HepG2 (cell line): ENCODE data around the gene ODC1. TPM values are rescaled to one million over a fixed set of nuclear protein-coding genes. Genes with fewer than 3 reads are reported as not detected.

Experiments
- ATAC-seq: fragments of 200-7000 bp; cut with Tn5 transposase; 3 replicates; pipeline ENCODE4 v1.9.1; 2020; ENCODE audit warnings: mild to moderate bottlenecking, moderate library complexity
- BruUV-seq: library from RNA; stranded (reverse); fragments of 400-500 nt; replicated peaks from 2 replicates; lab custom pipeline; 2021; lab: Mats Ljungman, UMichigan
- CTCF ChIA-PET: fragments of 300-600 bp; formaldehyde crosslinking; extraction: SDS; loops from one replicate; lab custom pipeline; 2021; ENCODE audit warnings: low total read pairs, inconsistent platforms, low intra/inter-chr PET ratio; lab: Yijun Ruan, JAX
- POLR2A ChIA-PET: fragments of 350-600 bp; sonication (Branson Sonifier 250); formaldehyde crosslinking; loops from one replicate; lab custom pipeline; 2020; ENCODE audit warnings: antibody characterized with exemption, inconsistent platforms; lab: Yijun Ruan, JAX
- DNase-seq: peaks from one replicate; pipeline ENCODE4 v3.0.0-alpha.2; 2015; ENCODE audit warnings: low spot score
- FAIRE-seq: peaks from 3 replicates; lab custom pipeline; 2011; peaks lifted over from hg19 to GRCh38; lab: Jason Lieb, UNC
- H2AFZ ChIP-seq: one replicate; pipeline ENCODE4 v1.6.1; 2011; ENCODE audit warnings: low read length, inconsistent platforms
- H3K27ac ChIP-seq: fragments of 300-600 bp; 3 replicates; pipeline ENCODE4 v1.8.0; 2011; ENCODE audit warnings: mixed run types, mild to moderate bottlenecking, mixed read lengths, low read length, inconsistent platforms; ENCODE audit not compliant: insufficient read depth; ENCODE audit errors: extremely low read length
- H3K27me3 ChIP-seq, 2 experiments: fragments of 200-600 bp in 1 of 2; 2 replicates in 1 of 2; 3 replicates in 1 of 2; pipeline versions ENCODE4 v1.6.0 to v1.8.0; 2011; ENCODE audit warnings: low read length in 2 of 2, mild to moderate bottlenecking in 2 of 2, moderate library complexity in 2 of 2, inconsistent platforms in 1 of 2; ENCODE audit not compliant: insufficient read depth in 2 of 2, control insufficient read depth in 1 of 2
- H3K36me3 ChIP-seq, 2 experiments: fragments of 200-600 bp in 1 of 2; replicated peaks in 1 of 2; 2 replicates in 1 of 2; 3 replicates in 1 of 2; pipeline versions ENCODE4 v1.5.1 to v1.8.0; 2011; ENCODE audit warnings: low read length in 2 of 2, inconsistent platforms in 1 of 2; ENCODE audit not compliant: insufficient read depth in 2 of 2, control insufficient read depth in 1 of 2
- H3K4me1 ChIP-seq: 2 replicates; pipeline ENCODE4 v1.5.1; 2012; ENCODE audit warnings: low read length, inconsistent platforms; ENCODE audit not compliant: insufficient read depth
- H3K4me2 ChIP-seq: 2 replicates; pipeline ENCODE4 v1.6.0; 2011; ENCODE audit warnings: low read depth, low read length, inconsistent platforms
- H3K4me3 ChIP-seq, 3 experiments: fragments of 200-600 bp in 1 of 3; sonication (generic), shearing (Covaris generic) in 1 of 3; replicated peaks in 1 of 3; 2 replicates each; pipeline ENCODE4 v1.5.1; 2011 to 2016; ENCODE audit warnings: low read length in 3 of 3, inconsistent platforms in 2 of 3, low read depth in 2 of 3, mild to moderate bottlenecking in 2 of 3, control low read depth in 1 of 3, mixed read lengths in 1 of 3; ENCODE audit not compliant: insufficient read depth in 1 of 3
- H3K79me2 ChIP-seq: one replicate; pipeline ENCODE4 v1.6.1; 2011; ENCODE audit warnings: low read length, inconsistent platforms; ENCODE audit not compliant: insufficient read depth
- H3K9ac ChIP-seq: 2 replicates; pipeline ENCODE4 v1.6.0; 2011; ENCODE audit warnings: mild to moderate bottlenecking, low read depth, low read length, inconsistent platforms; ENCODE audit not compliant: insufficient read depth
- H3K9me3 ChIP-seq: 2 replicates; pipeline ENCODE4 v1.5.1; 2012; ENCODE audit warnings: mild to moderate bottlenecking, low read length
- H4K20me1 ChIP-seq: 2 replicates; pipeline ENCODE4 v1.6.0; 2011; ENCODE audit warnings: inconsistent platforms, mild to moderate bottlenecking, low read length, moderate library complexity; ENCODE audit not compliant: insufficient read depth
- ATF7 ChIP-seq, 2 experiments: fragments of 450-650 bp in 1 of 2; sonication (generic) in 1 of 2; formaldehyde crosslinking in 1 of 2; IDR thresholded peaks; 2 replicates each; pipeline versions ENCODE4 v1.4.0 to v1.6.1; 2016 to 2020; ENCODE audit warnings: antibody characterized with exemption in 1 of 2, mild to moderate bottlenecking in 1 of 2, missing genetic modification reagents in 1 of 2
- CBX5 ChIP-seq: sonication (generic); formaldehyde crosslinking; IDR thresholded peaks from 2 replicates; pipeline ENCODE4 v1.4.0; 2020; ENCODE audit warnings: missing genetic modification reagents, borderline replicate concordance
- FOXJ3 ChIP-seq: sonication (generic); formaldehyde crosslinking; IDR thresholded peaks from 2 replicates; pipeline ENCODE4 v1.4.0; 2020; ENCODE audit warnings: missing genetic modification reagents, mild to moderate bottlenecking, borderline replicate concordance
- GATAD1 ChIP-seq: IDR thresholded peaks from 2 replicates; pipeline ENCODE4 v1.6.1; 2016; ENCODE audit warnings: missing genetic modification reagents, missing compliant biosample characterization
- HMG20A ChIP-seq: IDR thresholded peaks from 2 replicates; pipeline ENCODE4 v1.6.1; 2016; ENCODE audit warnings: borderline replicate concordance
- KLF9 ChIP-seq: IDR thresholded peaks from 2 replicates; pipeline ENCODE4 v1.6.1; 2016; ENCODE audit warnings: low read depth
- NFKB2 ChIP-seq: sonication (generic); formaldehyde crosslinking; IDR thresholded peaks from 2 replicates; pipeline ENCODE4 v1.4.0; 2020; ENCODE audit warnings: missing genetic modification reagents, borderline replicate concordance
- PAX8 ChIP-seq: sonication (generic); formaldehyde crosslinking; IDR thresholded peaks from 2 replicates; pipeline ENCODE4 v1.8.0; 2022; ENCODE audit warnings: mild to moderate bottlenecking, missing genetic modification reagents, borderline replicate concordance
- PRMT3 ChIP-seq: sonication (generic); formaldehyde crosslinking; IDR thresholded peaks from 2 replicates; pipeline ENCODE4 v1.8.1; 2022; ENCODE audit warnings: low read depth, mild to moderate bottlenecking, moderate library complexity, missing genetic modification reagents, borderline replicate concordance
- ZNF567 ChIP-seq: sonication (generic); formaldehyde crosslinking; IDR thresholded peaks from 2 replicates; pipeline ENCODE4 v1.8.1; 2023; ENCODE audit warnings: mild to moderate bottlenecking, missing genetic modification reagents, borderline replicate concordance
- WGBS: methylation state at CpG from one replicate; pipeline ENCODE4 v1.1.6; 2017; ENCODE audit warnings: low lambda C conversion rate; 5-methylcytosine and 5-hydroxymethylcytosine counted together
- in situ Hi-C: cut with HindIII; loops from 2 replicates; pipeline ENCODE4 v1.10.0; 2017; ENCODE audit warnings: low pct_unique_long_range_greater_than_20kb; ENCODE audit not compliant: extremely low pct_ligation_motif_present
- intact Hi-C: fragments of 100-400 bp; cut with micrococcal nuclease; formaldehyde crosslinking; loops from one replicate; pipeline ENCODE4 v1.10.0; 2022; ENCODE audit not compliant: unreplicated experiment
- polyA plus RNA-seq, 8 experiments: library from polyadenylated mRNA; depleted of rRNA in 3 of 8; stranded (reverse) in 7 of 8; unstranded in 1 of 8; fragments of >200 nt; fragmentation: Illumina TruSeq in 4 of 8; extraction: Trizol in 4 of 8; gene quantifications; 2 replicates each; pipeline versions ENCODE4 v1.2.1 to v1.2.3, GENCODE V29; 2011 to 2016; ENCODE audit warnings: low read depth in 4 of 8, missing spikeins in 1 of 8, mixed read lengths in 1 of 8; ENCODE audit not compliant: insufficient read depth in 1 of 8
- total RNA-seq, 5 experiments: library from RNA; depleted of rRNA; stranded (reverse); fragments of >200 nt; fragmentation: Illumina TruSeq; extraction: Trizol; gene quantifications; 2 replicates each; pipeline ENCODE4 v1.2.3, GENCODE V29; 2016; ENCODE audit warnings: low read depth in 1 of 5
- TF ChIP-seq, protein P1 (sequence below): IDR thresholded peaks from 2 replicates; pipeline ENCODE4 v1.6.1; 2018; ENCODE audit warnings: missing genetic modification reagents
- TF ChIP-seq, protein P2 (sequence below): sonication (generic); formaldehyde crosslinking; IDR thresholded peaks from 2 replicates; pipeline ENCODE4 v1.4.0; 2020; ENCODE audit warnings: mild to moderate bottlenecking, missing genetic modification reagents
- TF ChIP-seq, protein P3 (sequence below): sonication (generic); formaldehyde crosslinking; conservative IDR thresholded peaks from 2 replicates; pipeline ENCODE4 v1.4.0; 2020; ENCODE audit warnings: missing genetic modification reagents

ODC1 gene
- total and polyA plus RNA-seq, 2 of the 13 experiments (the other 11 are each of a cell fraction or from before 2014, with no cell fraction given): 142 to 371 TPM

DNA sequence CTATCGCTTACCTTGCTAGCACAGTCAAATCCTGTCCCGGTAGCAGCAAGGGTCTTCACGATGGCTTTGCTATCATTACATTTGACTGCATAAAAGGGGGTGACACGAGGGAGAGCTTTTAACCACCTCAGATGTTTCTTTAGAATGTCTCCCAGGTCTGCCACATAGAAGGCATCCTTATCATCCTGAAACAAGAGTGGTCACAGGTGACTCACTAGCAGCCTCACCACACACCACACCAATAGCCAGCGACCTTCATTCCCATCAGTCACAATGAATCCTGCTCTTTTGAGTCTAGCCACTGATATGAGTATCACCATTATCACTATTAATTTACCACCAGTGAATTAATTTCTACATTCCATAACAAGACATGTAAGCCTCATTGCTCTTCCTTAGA, 3.7 kb downstream of the ODC1 start:
- 98% methylated on average over 5 of the region's 5 CpGs for WGBS
- in situ Hi-C loops (loop anchor here (25.0 kb wide), 1 partner anchor 632 kb away; no protein-coding TSS in a partner anchor), intact Hi-C loops (no loop called here)
- H3K36me3 ChIP-seq: peaks cover 28 to 58% of the 10 kb centered on the region in 2 experiments
- ChIA-PET CTCF (no interaction called here), POLR2A (no interaction called here)
- no peak for ATAC-seq
- no peaks in the 10 kb centered on the region for H3K9me3 ChIP-seq
- H4K20me1 ChIP-seq: peaks cover 4% of the 10 kb centered on the region; the same call in 1 of the 2 replicates
- no peak for FAIRE-seq
- no peak overlapping the region for H3K4me3 ChIP-seq
- peaks cover 31% of the 10 kb centered on the region for H3K4me1 ChIP-seq
- H3K9ac ChIP-seq: no peak overlapping the region
- H2AFZ ChIP-seq: no peak overlapping the region
- no peak overlapping the region for H3K4me2 ChIP-seq
- peaks cover 31% of the 10 kb centered on the region for H3K79me2 ChIP-seq
- no TSS peak for BruUV-seq
- H3K27ac ChIP-seq: no peak overlapping the region
- TF ChIP-seq NFKB2 (no peak), HMG20A (CRISPR knock-in tag) (no peak), KLF9 (no peak), ZNF567 (CRISPR knock-in tag) (no peak), PAX8 (no peak), CBX5 (CRISPR knock-in tag) (no peak), GATAD1 (CRISPR knock-in tag) (no peak), PRMT3 (no peak), ATF7 (IDR thresholded peaks at IDR 0.05) (no peak), ATF7 (CRISPR knock-in tag; IDR thresholded peaks at IDR 0.05) (no peak), FOXJ3 (CRISPR knock-in tag) (no peak)
- TF ChIP-seq, protein P1, sequence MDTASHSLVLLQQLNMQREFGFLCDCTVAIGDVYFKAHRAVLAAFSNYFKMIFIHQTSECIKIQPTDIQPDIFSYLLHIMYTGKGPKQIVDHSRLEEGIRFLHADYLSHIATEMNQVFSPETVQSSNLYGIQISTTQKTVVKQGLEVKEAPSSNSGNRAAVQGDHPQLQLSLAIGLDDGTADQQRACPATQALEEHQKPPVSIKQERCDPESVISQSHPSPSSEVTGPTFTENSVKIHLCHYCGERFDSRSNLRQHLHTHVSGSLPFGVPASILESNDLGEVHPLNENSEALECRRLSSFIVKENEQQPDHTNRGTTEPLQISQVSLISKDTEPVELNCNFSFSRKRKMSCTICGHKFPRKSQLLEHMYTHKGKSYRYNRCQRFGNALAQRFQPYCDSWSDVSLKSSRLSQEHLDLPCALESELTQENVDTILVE (CRISPR knock-in tag): no peak
- TF ChIP-seq, protein P2, sequence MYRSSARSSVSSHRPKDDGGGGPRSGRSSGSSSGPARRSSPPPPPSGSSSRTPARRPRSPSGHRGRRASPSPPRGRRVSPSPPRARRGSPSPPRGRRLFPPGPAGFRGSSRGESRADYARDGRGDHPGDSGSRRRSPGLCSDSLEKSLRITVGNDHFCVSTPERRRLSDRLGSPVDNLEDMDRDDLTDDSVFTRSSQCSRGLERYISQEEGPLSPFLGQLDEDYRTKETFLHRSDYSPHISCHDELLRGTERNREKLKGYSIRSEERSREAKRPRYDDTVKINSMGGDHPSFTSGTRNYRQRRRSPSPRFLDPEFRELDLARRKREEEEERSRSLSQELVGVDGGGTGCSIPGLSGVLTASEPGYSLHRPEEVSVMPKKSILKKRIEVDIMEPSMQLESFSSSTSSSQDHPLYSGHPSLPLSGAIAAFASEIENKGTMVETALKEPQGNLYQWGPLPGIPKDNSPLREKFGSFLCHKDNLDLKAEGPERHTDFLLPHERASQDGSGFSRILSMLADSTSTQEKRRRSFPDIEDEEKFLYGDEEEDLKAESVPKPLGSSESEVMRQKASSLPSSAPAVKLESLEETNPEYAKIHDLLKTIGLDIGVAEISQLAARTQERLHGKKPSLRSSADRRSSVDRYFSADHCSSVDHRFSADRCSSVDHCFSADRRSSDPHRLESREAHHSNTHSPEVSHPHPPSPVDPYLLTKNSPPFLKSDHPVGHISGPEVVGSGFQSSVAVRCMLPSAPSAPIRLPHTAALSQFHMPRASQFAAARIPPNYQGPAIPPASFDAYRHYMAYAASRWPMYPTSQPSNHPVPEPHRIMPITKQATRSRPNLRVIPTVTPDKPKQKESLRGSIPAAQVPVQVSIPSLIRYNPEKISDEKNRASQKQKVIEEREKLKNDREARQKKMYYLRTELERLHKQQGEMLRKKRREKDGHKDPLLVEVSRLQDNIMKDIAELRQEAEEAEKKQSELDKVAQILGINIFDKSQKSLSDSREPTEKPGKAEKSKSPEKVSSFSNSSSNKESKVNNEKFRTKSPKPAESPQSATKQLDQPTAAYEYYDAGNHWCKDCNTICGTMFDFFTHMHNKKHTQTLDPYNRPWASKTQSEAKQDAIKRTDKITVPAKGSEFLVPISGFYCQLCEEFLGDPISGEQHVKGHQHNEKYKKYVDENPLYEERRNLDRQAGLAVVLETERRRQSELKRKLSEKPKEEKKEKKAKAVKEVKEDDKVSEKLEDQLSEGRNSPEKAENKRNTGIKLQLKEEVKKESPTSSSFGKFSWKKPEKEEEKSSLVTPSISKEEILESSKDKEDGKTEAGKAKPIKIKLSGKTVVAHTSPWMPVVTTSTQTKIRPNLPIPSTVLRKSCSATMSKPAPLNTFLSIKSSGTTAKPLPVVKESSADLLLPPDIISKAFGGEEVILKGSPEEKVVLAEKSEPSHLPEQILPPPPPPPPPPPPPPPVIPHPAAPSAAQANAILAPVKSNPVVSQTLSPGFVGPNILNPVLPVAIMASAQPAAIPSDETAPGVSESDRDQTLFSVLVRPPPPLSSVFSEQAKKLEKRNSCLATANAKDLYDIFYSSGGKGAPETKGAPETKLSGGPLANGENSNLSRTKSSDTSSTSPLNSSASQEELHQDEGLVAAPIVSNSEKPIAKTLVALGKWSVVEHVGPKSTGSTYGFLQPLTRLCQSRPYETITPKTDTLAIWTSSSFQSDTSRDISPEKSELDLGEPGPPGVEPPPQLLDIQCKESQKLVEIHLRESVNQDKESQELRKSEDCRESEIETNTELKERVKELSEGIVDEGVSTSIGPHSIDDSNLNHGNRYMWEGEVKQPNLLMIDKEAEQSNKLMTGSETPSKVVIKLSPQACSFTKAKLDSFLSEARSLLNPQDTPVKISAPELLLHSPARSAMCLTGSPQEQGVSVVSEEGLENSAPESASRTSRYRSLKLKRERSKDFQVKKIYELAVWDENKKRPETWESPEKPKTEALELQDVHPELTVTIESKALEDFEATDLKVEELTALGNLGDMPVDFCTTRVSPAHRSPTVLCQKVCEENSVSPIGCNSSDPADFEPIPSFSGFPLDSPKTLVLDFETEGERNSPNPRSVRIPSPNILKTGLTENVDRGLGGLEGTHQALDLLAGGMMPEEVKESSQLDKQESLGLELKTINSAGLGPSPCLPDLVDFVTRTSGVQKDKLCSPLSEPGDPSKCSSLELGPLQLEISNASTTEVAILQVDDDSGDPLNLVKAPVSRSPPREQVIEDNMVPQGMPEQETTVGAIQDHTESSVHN (CRISPR knock-in tag): no peak
- TF ChIP-seq, protein P3, sequence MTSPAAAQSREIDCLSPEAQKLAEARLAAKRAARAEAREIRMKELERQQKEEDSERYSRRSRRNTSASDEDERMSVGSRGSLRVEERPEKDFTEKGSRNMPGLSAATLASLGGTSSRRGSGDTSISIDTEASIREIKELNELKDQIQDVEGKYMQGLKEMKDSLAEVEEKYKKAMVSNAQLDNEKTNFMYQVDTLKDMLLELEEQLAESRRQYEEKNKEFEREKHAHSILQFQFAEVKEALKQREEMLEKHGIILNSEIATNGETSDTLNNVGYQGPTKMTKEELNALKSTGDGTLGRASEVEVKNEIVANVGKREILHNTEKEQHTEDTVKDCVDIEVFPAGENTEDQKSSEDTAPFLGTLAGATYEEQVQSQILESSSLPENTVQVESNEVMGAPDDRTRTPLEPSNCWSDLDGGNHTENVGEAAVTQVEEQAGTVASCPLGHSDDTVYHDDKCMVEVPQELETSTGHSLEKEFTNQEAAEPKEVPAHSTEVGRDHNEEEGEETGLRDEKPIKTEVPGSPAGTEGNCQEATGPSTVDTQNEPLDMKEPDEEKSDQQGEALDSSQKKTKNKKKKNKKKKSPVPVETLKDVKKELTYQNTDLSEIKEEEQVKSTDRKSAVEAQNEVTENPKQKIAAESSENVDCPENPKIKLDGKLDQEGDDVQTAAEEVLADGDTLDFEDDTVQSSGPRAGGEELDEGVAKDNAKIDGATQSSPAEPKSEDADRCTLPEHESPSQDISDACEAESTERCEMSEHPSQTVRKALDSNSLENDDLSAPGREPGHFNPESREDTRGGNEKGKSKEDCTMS: no peak
- no peaks in the 10 kb centered on the region for H3K27me3 ChIP-seq
- DNase-seq: no peak
